ENCODE measurements around the gene TRIM21. TPM values are rescaled to one million over a fixed set of nuclear protein-coding genes. Genes with fewer than 3 reads are reported as not detected.
"Not testable (repeated sequence)": the region's sequence is repeated elsewhere in the genome, so short reads cannot be mapped to it uniquely, and the experiment has no call there.

Gene TRIM21
- total RNA-seq, 4 donors from 2014 or later = 16.6 to 22.0 (median 18.1) TPM

DNA sequence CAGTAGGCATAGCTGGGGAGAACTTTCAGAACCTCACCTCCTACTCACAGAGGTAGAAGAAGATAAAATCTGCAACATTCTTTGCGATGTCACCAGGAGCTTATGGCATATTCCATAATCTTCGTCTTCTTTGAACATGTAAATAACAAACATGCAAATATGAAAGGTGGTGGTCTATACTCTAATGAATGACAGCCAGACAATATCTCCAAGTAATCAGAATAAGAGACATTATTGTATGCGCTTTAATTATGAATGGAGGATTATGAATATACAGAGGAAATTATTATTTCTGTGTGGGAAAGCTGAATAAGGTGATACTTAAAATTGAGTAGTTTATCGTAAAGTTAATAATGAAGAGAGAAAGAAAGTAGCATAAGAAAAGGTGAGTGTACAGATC, 25.2 kb downstream of the TRIM21 start, which contains the start of gene OR52B4:
Gene OR52B4, minus strand, starts transcription at position 101 of the 400 bp plus-strand sequence. Its CDS starts 91 bp downstream, at position 10.
- no peaks in the 10 kb centered on the region for H3K36me3 ChIP-seq
- H3K27me3 ChIP-seq = no peaks in the 10 kb centered on the region
- 96% methylated on average over 4 of the region's 4 CpGs for WGBS
- no peaks in the 10 kb centered on the region for H3K4me1 ChIP-seq
- H3K27ac ChIP-seq (replicated peaks in 1 of 4) = no peak within 1 kb of the TSS
- no peak within 1 kb of the TSS for H3K4me3 ChIP-seq
- no peak for TF ChIP-seq POLR2AphosphoS5 (IDR thresholded peaks at IDR 0.05)
- no peak for TF ChIP-seq EP300 (IDR thresholded peaks at IDR 0.05)
- TF ChIP-seq, protein P1, sequence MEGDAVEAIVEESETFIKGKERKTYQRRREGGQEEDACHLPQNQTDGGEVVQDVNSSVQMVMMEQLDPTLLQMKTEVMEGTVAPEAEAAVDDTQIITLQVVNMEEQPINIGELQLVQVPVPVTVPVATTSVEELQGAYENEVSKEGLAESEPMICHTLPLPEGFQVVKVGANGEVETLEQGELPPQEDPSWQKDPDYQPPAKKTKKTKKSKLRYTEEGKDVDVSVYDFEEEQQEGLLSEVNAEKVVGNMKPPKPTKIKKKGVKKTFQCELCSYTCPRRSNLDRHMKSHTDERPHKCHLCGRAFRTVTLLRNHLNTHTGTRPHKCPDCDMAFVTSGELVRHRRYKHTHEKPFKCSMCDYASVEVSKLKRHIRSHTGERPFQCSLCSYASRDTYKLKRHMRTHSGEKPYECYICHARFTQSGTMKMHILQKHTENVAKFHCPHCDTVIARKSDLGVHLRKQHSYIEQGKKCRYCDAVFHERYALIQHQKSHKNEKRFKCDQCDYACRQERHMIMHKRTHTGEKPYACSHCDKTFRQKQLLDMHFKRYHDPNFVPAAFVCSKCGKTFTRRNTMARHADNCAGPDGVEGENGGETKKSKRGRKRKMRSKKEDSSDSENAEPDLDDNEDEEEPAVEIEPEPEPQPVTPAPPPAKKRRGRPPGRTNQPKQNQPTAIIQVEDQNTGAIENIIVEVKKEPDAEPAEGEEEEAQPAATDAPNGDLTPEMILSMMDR (IDR thresholded peaks at IDR 0.05) = no peak
- TF ChIP-seq POLR2A (IDR thresholded peaks at IDR 0.05; ENCODE audit: low read depth) = no peak
- intact Hi-C loops (cut with DNase I) = no loop called here
- no peaks in the 10 kb centered on the region for H3K9me3 ChIP-seq
- DNase-seq (ENCODE audit: extremely low spot score) = no peak

DNA sequence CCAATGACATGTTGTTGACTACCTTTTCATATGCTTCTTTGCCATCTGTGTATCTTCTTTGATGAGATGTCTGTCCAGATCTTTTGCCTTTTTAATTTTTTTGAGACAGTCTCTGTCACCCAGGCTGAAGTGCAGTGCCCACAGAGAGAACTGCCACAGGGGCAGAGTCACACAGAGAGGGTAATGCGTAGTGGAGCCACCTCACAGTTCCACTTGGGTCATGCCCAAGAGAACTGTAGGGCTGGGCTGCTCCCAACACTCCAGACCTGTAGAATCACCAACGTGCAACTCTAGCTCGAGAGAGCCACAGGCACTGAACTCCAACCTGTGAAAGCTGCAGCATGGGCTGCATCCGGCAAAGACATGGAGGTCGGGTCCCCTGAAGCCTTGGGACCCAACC, 45.4 kb downstream of the TRIM21 start:
- DNase-seq (ENCODE audit: extremely low spot score); H3K36me3 ChIP-seq; intact Hi-C loops (cut with DNase I); H3K9me3 ChIP-seq; H3K4me3 ChIP-seq; H3K27ac ChIP-seq (replicated peaks in 1 of 4); H3K4me1 ChIP-seq; H3K27me3 ChIP-seq: not testable (repeated sequence)
- 100% methylated on average over 1 of the region's 5 CpGs for WGBS

GRCh38 chr11:4345366-4345765, 48.1 kb downstream of the TRIM21 start:
- WGBS = 86% methylated on average over 1 of the region's 2 CpGs
- DNase-seq (ENCODE audit: extremely low spot score); H3K36me3 ChIP-seq; H3K27me3 ChIP-seq; H3K4me3 ChIP-seq; H3K4me1 ChIP-seq; intact Hi-C loops (cut with DNase I); H3K27ac ChIP-seq (replicated peaks in 1 of 4); H3K9me3 ChIP-seq: not testable (repeated sequence)

Other genes with a start within 250 kb of the TRIM21 start
- gene OR52B4, start 25.3 kb downstream of the TRIM21 start, total RNA-seq = not detected
- not detected for gene OR52K2, start 55.6 kb upstream of the TRIM21 start, total RNA-seq
- gene OR52K1, start 88.9 kb upstream of the TRIM21 start, total RNA-seq = under 1 TPM in 1 of 4 donors, not detected in 3; 0.11 TPM
- not detected for gene OR52M1, start 151.5 kb upstream of the TRIM21 start, total RNA-seq
- gene OR52I2, start 188.0 kb upstream of the TRIM21 start, total RNA-seq = not detected
- gene OR52I1, start 200.3 kb upstream of the TRIM21 start, total RNA-seq = not detected
- 10 to 100 TPM in 2 of 4 donors, 1 to 10 TPM in 2; 8.8 to 16.8 (median 11.2) TPM for gene TRIM68, start 214.5 kb upstream of the TRIM21 start, total RNA-seq
- not detected for gene OR51D1, start 243.8 kb upstream of the TRIM21 start, total RNA-seq